GM12873 (cell line): Measurements from ENCODE around the gene PTPN4.

Experiments used
- CTCF ChIP-seq: IDR thresholded peaks from 2 replicates; pipeline ENCODE4 v1.5.1; 2012; ENCODE audit warnings: low read depth, mild to moderate bottlenecking, moderate library complexity, low read length, control low read depth; ENCODE audit not compliant: insufficient read depth; ENCODE audit errors: missing control alignments

PTPN4 gene

DNA sequence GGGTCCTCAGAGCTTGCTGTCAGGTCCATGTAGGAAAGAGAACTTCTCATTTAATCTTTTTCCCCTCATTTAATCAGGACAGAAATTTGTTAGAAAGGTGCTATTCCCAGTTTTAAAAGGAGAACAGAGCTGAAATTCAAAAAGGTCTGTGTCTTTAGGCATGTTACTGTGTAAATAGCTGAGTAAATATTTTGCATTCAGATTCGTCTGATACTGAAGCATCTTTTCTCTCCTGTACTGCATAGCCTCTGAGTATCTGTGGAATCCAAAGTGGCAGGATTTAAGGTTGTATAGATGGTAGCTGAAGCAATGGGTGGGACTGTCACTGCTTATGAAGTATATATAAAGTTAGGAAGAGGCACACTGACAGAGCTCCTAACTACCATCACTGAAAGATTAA lies 9.0 kb downstream of the PTPN4 start:
- TF ChIP-seq CTCF = no peak

DNA sequence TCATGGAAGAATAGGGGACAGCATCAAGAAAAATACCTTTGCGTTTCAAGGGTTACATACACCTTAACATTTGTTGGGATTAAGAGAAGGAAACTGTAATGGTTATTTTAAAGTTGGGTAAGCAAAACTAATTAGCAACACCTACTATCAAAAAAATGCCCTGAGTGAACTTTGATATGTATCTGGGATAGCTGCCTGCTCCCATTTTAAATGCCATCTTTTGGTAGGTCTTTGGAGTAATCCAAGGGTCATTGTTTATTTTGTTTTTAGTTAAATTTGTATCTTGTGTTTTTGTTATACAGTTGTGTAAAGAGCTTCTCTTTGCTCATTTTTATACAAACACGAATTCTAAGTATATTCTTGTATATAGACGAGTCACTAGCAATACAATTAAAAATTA lies 9.9 kb downstream of the PTPN4 start:
- no peak for TF ChIP-seq CTCF

DNA sequence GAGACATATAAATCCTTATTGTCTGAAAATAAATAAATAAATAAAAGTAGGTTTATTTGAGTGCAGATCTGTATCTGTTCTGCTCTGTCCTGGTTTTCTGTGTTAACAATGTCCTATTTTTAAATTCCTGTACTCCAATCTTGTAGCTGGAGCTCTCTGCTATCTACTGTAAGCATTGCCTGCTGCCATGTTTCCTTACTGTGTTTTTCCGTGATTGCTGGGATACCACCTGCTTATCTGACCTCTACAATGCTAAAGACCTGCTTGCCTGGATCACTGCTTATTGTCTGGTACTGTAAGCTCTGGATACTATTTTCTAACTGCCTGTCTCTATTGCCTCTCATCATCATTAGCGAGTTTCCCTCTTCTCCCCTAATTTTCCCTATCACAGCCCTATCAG lies 11.6 kb downstream of the PTPN4 start:
- TF ChIP-seq CTCF = no peak

DNA sequence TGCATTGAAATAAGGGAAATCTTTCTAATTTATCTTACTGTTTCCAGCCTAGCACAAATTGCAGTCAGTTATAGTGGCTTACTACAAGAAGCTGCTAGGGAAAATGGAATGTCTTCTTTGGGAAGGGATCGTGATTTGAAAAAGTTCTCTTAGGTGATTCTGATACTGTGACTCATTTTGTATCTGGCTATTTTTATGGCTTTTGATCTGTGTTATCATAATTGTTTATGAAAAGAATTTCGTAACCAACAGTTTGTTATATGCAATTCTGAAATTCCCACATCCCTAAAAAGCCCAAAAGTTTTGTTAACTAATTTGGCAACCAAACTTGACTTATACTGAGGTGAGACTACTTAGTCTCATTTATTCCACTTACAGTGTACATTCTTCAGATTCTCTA lies 12.4 kb downstream of the PTPN4 start:
- TF ChIP-seq CTCF = no peak

DNA sequence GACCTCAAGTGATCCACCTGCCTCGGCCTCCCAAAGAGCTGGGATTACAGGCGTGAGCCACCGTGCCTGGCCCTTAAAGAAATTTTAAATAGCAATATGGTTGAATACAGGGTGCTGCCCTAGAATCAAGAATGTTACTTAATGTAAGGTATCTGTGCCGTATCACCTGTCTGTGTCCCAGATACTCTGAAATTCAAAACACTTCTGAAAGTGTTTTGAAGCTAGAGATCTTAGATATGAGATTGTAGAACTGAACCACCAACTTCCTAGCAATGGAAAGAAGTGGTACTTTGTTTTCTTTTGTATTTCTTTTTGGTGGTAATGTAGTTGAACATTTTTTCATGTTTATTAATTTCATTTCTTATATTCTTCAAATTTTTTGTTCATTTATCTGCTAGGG lies 13.0 kb downstream of the PTPN4 start:
- no peak for TF ChIP-seq CTCF

DNA sequence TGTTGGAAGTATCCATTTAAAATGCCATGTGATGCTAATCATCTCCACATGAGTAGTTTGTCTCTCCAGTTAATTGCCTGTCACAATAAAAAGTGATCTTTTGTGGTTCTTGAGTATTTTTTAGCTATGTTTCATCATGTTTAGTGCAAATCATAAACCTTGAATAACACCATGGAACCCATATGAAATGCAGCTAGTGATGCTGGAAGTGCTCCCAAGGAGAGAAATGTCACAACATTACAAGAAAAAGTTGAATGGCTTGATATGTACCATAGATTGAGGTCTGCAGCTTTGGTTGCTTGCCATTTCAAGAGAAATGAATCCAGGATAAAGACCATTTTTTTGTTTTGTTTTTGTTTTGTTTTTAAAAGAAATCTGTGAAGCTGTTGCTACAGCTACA lies 14.3 kb downstream of the PTPN4 start:
- TF ChIP-seq CTCF = no peak

DNA sequence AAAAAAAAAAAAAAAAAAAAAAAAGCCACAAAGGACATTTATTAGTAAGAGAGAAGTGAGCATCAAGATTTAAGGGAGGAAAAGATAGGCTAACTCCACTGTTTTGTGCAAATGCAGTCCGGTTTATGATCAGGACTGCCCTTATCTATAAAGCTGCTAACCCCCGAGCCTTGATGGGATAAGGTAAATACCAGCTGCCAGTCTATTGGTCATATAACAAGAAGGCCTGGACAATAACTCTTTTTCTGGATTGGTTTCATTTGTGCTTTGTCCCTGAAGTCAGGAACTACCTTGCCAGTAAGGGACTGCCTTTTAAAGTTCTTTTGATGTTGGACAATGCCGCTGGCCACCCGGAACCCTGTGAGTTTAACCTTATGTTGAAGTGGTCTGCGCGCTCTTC lies 15.4 kb downstream of the PTPN4 start:
- no peak for TF ChIP-seq CTCF
